HL-60 (cell line): Measurements from ENCODE around the gene NKAIN2.

ENCODE experiments used
- DNase-seq, 2 experiments: peaks; one replicate each; pipeline ENCODE4 v3.0.0-alpha.2; 2010 to 2020; ENCODE audit warnings: low read depth in 1 of 2, low spot score in 1 of 2
- H3K27ac ChIP-seq: fragments of 250-450 bp; sonication (Bioruptor Pico); replicated peaks from 2 replicates; pipeline ENCODE4 v1.5.1; 2020; ENCODE audit warnings: mild to moderate bottlenecking, moderate library complexity
- H3K27me3 ChIP-seq: fragments of 250-450 bp; sonication (Bioruptor Pico); 2 replicates; pipeline ENCODE4 v1.5.1; 2021; ENCODE audit warnings: mild to moderate bottlenecking, moderate library complexity; ENCODE audit not compliant: insufficient read depth, poor library complexity, severe bottlenecking
- H3K4me3 ChIP-seq: replicated peaks from 2 replicates; pipeline ENCODE4 v1.5.1; 2011; ENCODE audit warnings: mild to moderate bottlenecking, control low read depth, low read length; ENCODE audit not compliant: insufficient read depth
- CTCF ChIP-seq: IDR thresholded peaks from one replicate; pipeline ENCODE4 v1.5.1; 2011; ENCODE audit warnings: low read length, control low read depth, inconsistent platforms; ENCODE audit not compliant: insufficient read depth
- GABPA ChIP-seq: IDR thresholded peaks from 2 replicates; pipeline ENCODE4 v1.6.1; 2012; ENCODE audit warnings: low read depth
- POLR2AphosphoS5 ChIP-seq: IDR thresholded peaks from 2 replicates; pipeline ENCODE4 v1.6.1; 2012; ENCODE audit warnings: low read depth
- REST ChIP-seq: IDR thresholded peaks from 2 replicates; pipeline ENCODE4 v1.6.1; 2012; ENCODE audit warnings: low read depth; ENCODE audit not compliant: insufficient replicate concordance
- SPI1 ChIP-seq: IDR thresholded peaks from 2 replicates; pipeline ENCODE4 v1.6.1; 2012; ENCODE audit warnings: low read depth, mild to moderate bottlenecking, borderline replicate concordance

NKAIN2 gene

GRCh38 chr6:124027392-124027791 is 223.7 kb downstream of the NKAIN2 start:
- TF ChIP-seq SPI1 (no peak), CTCF (no peak), POLR2AphosphoS5 (no peak), GABPA (no peak), REST (no peak)
- no peak overlapping the region for H3K4me3 ChIP-seq
- no peak for DNase-seq
- no peaks in the 10 kb centered on the region for H3K27me3 ChIP-seq
- no peak overlapping the region for H3K27ac ChIP-seq

- TF ChIP-seq POLR2AphosphoS5 (no peak), CTCF (no peak), GABPA (no peak), SPI1 (no peak), REST (no peak)
Measured at GRCh38 chr6:124028117-124028516, 224.5 kb downstream of the NKAIN2 start.

GRCh38 chr6:124029567-124029966 is 225.9 kb downstream of the NKAIN2 start:
- H3K4me3 ChIP-seq: no peak overlapping the region
- H3K27ac ChIP-seq: no peak overlapping the region
- no peak for DNase-seq
- TF ChIP-seq CTCF (no peak), GABPA (no peak), REST (no peak), SPI1 (no peak), POLR2AphosphoS5 (no peak)
- H3K27me3 ChIP-seq: no peaks in the 10 kb centered on the region

More at GRCh38 chr6:124028117-124028516, 224.5 kb downstream of the NKAIN2 start:
- H3K27ac ChIP-seq: no peak overlapping the region
- H3K4me3 ChIP-seq: no peak overlapping the region
- no peak for DNase-seq
- H3K27me3 ChIP-seq: no peaks in the 10 kb centered on the region
